Fibroblast of lung (primary cell): ENCODE data around the gene MRPL38. TPM values are rescaled to one million over a fixed set of nuclear protein-coding genes. Genes with fewer than 3 reads are reported as not detected.

Source experiments
- DNase-seq, 2 donors: peaks; one replicate each; pipeline versions ENCODE4 v3.0.0 to v3.0.0-alpha.2; 2010; ENCODE audit warnings: low read depth in 2 of 2
- H2AFZ ChIP-seq: 2 replicates; pipeline ENCODE4 v1.5.1; 2012; ENCODE audit warnings: low read length, control low read depth, inconsistent platforms
- H3K27ac ChIP-seq: 2 replicates; pipeline ENCODE4 v1.5.1; 2011; ENCODE audit warnings: low read length, control low read depth; ENCODE audit not compliant: insufficient read depth
- H3K27me3 ChIP-seq: 2 replicates; pipeline ENCODE4 v1.5.1; 2011; ENCODE audit warnings: mild to moderate bottlenecking, low read length; ENCODE audit not compliant: control insufficient read depth, insufficient read depth
- H3K36me3 ChIP-seq: 2 replicates; pipeline ENCODE4 v1.5.1; 2011; ENCODE audit warnings: low read length; ENCODE audit not compliant: control insufficient read depth, insufficient read depth
- H3K4me1 ChIP-seq: 2 replicates; pipeline ENCODE4 v1.5.1; 2011; ENCODE audit warnings: low read length; ENCODE audit not compliant: control insufficient read depth, insufficient read depth; ENCODE audit errors: extremely low read depth
- H3K4me2 ChIP-seq: 2 replicates; pipeline ENCODE4 v1.5.1; 2011; ENCODE audit warnings: low read length, control low read depth; ENCODE audit not compliant: insufficient read depth; ENCODE audit errors: extremely low read depth
- H3K4me3 ChIP-seq, 4 experiments: fragments of 200-600 bp in 1 of 4; sonication (generic) in 1 of 4; replicated peaks in 1 of 4; 2 replicates each; pipeline ENCODE4 v1.5.1; 2011 to 2016; ENCODE audit warnings: low read length in 4 of 4, low read depth in 3 of 4, mild to moderate bottlenecking in 3 of 4, control low read depth in 2 of 4, inconsistent platforms in 1 of 4, mixed read lengths in 1 of 4; ENCODE audit not compliant: insufficient read depth in 1 of 4; ENCODE audit errors: control extremely low read depth in 1 of 4
- H3K79me2 ChIP-seq: 2 replicates; pipeline ENCODE4 v1.5.1; 2012; ENCODE audit warnings: mild to moderate bottlenecking, low read length, inconsistent platforms; ENCODE audit not compliant: control insufficient read depth, insufficient read depth
- H3K9ac ChIP-seq: 2 replicates; pipeline ENCODE4 v1.5.1; 2011; ENCODE audit warnings: mild to moderate bottlenecking, low read length, control low read depth; ENCODE audit not compliant: insufficient read depth
- H3K9me3 ChIP-seq: 2 replicates; pipeline ENCODE4 v1.5.1; 2012; ENCODE audit warnings: low read depth, low read length; ENCODE audit not compliant: control insufficient read depth, insufficient read depth
- H4K20me1 ChIP-seq: 2 replicates; pipeline ENCODE4 v1.5.1; 2011; ENCODE audit warnings: low read length; ENCODE audit not compliant: control insufficient read depth, insufficient read depth; ENCODE audit errors: extremely low read depth
- CTCF ChIP-seq, 2 donors: IDR thresholded peaks in 1 of 2; conservative IDR thresholded peaks in 1 of 2; 1 replicate in 1 of 2; 2 replicates in 1 of 2; pipeline ENCODE4 v1.5.1; 2011 to 2012; ENCODE audit warnings: low read length in 2 of 2, control low read depth in 1 of 2, inconsistent platforms in 1 of 2, low read depth in 1 of 2, mild to moderate bottlenecking in 1 of 2
- EZH2 ChIP-seq: IDR thresholded peaks from 2 replicates; pipeline ENCODE4 v1.5.1; 2012; ENCODE audit warnings: low read length, control low read depth, mild to moderate bottlenecking; ENCODE audit errors: missing control alignments
- polyA plus RNA-seq, 2 donors: library from polyadenylated mRNA; depleted of rRNA in 1 of 2; stranded (reverse) in 1 of 2; unstranded in 1 of 2; fragments of >200 nt; gene quantifications; 2 replicates each; pipeline ENCODE4 v1.2.1, GENCODE V29; 2011 to 2012; ENCODE audit warnings: missing spikeins in 1 of 2
- total RNA-seq: library from RNA; depleted of rRNA; stranded (reverse); fragments of >200 nt; gene quantifications from 2 replicates; pipeline ENCODE4 v1.2.1, GENCODE V29; 2014

Gene MRPL38
- total and polyA plus RNA-seq, 2 donors (not counting 1 experiment from before 2014, with no cell fraction given): 19.3 to 36.0 TPM

- H3K27me3 ChIP-seq: peaks cover 7% of the 10 kb centered on the region
- H3K4me2 ChIP-seq: peak overlapping the region; percentile 73
- H3K79me2 ChIP-seq: no peaks in the 10 kb centered on the region
- peak overlapping the region; percentile 32 to 68 (median 45) for H3K4me3 ChIP-seq
- TF ChIP-seq EZH2 (no peak), CTCF (conservative IDR thresholded peaks at IDR 0.05 in 1 of 2, IDR thresholded peaks at IDR 0.05 in 1 of 2; ENCODE audit: low read depth in 1 of 2, low read length in 2 of 2) (peak; percentile 30 to 36)
- H3K4me1 ChIP-seq: peaks cover 23% of the 10 kb centered on the region
- H3K27ac ChIP-seq: peak overlapping the region; percentile 76
- peak; percentile 57 to 72 for DNase-seq
- no peaks in the 10 kb centered on the region for H4K20me1 ChIP-seq
- H3K36me3 ChIP-seq: no peaks in the 10 kb centered on the region
- peak overlapping the region; percentile 3 for H2AFZ ChIP-seq
- peak overlapping the region; percentile 58 for H3K9ac ChIP-seq
- no peaks in the 10 kb centered on the region for H3K9me3 ChIP-seq
Measured at GRCh38 chr17:75877752-75878173, 26.9 kb downstream of the MRPL38 start.

GRCh38 chr17:75876938-75877751 is 27.5 kb downstream of the MRPL38 start:
- Histone ChIP-seq H3K4me1 (peaks cover 27% of the 10 kb centered on the region), H3K4me3 (peak overlapping the region; percentile 32 to 68 (median 45)), H3K4me2 (peak overlapping the region; percentile 73), H4K20me1 (no peaks in the 10 kb centered on the region), H3K36me3 (no peaks in the 10 kb centered on the region), H3K9me3 (no peaks in the 10 kb centered on the region), H2AFZ (peak overlapping the region; percentile 3), H3K27me3 (peaks cover 7% of the 10 kb centered on the region), H3K9ac (peak overlapping the region; percentile 58), H3K27ac (peak overlapping the region; percentile 76), H3K79me2 (no peaks in the 10 kb centered on the region)
- DNase-seq: peak; percentile 93 to 94
- TF ChIP-seq EZH2 (no peak), CTCF (conservative IDR thresholded peaks at IDR 0.05 in 1 of 2, IDR thresholded peaks at IDR 0.05 in 1 of 2; ENCODE audit: low read depth in 1 of 2, low read length in 2 of 2) (peak in 1 of 2 donors; percentile 6)

GRCh38 chr17:75876190-75876937 is 28.3 kb downstream of the MRPL38 start:
- H3K27me3 ChIP-seq: peaks cover 6% of the 10 kb centered on the region
- peak overlapping the region; percentile 73 for H3K4me2 ChIP-seq
- H3K4me3 ChIP-seq: peak overlapping the region; percentile 26 to 68 (median 45)
- no peak overlapping the region for H2AFZ ChIP-seq
- no peaks in the 10 kb centered on the region for H3K36me3 ChIP-seq
- H3K9me3 ChIP-seq: no peaks in the 10 kb centered on the region
- TF ChIP-seq EZH2 (no peak), CTCF (conservative IDR thresholded peaks at IDR 0.05 in 1 of 2, IDR thresholded peaks at IDR 0.05 in 1 of 2; ENCODE audit: low read depth in 1 of 2, low read length in 2 of 2) (peak in 1 of 2 donors; percentile 17)
- H4K20me1 ChIP-seq: no peaks in the 10 kb centered on the region
- peak overlapping the region; percentile 40 for H3K9ac ChIP-seq
- DNase-seq: no peak
- no peaks in the 10 kb centered on the region for H3K79me2 ChIP-seq
- H3K27ac ChIP-seq: peak overlapping the region; percentile 76
- peaks cover 27% of the 10 kb centered on the region for H3K4me1 ChIP-seq
